HEK293 (cell line): ENCODE measurements around the gene LRRC8B.
A peak's percentile ranks its signal among the peaks of the same experiment; 100 is the strongest.

ENCODE experiments used
- BCL11A ChIP-seq: fragments of 450-650 bp; formaldehyde crosslinking; IDR thresholded peaks from 2 replicates; pipeline ENCODE4 v1.5.1; 2016; ENCODE audit warnings: low read depth, missing biosample characterization, missing genetic modification characterization
- EGR2 ChIP-seq: fragments of 450-650 bp; formaldehyde crosslinking; IDR thresholded peaks from 2 replicates; pipeline ENCODE4 v1.5.1; 2016; ENCODE audit warnings: low read depth, missing biosample characterization, missing genetic modification characterization
- HOXC10 ChIP-seq: sonication (generic); formaldehyde crosslinking; IDR thresholded peaks from 2 replicates; pipeline ENCODE4 v1.8.1; 2023; ENCODE audit warnings: mild to moderate bottlenecking, missing genetic modification reagents
- IKZF3 ChIP-seq: fragments of 450-650 bp; IDR thresholded peaks from 2 replicates; pipeline ENCODE4 v1.5.0; 2018; ENCODE audit warnings: missing biosample characterization, mild to moderate bottlenecking, missing genetic modification characterization, moderate library complexity
- KLF10 ChIP-seq: fragments of 450-650 bp; IDR thresholded peaks from 2 replicates; pipeline ENCODE4 v1.5.1; 2018; ENCODE audit warnings: missing biosample characterization, mild to moderate bottlenecking, missing genetic modification characterization
- KLF16 ChIP-seq: fragments of 450-650 bp; formaldehyde crosslinking; IDR thresholded peaks from 2 replicates; pipeline ENCODE4 v1.5.1; 2017; ENCODE audit warnings: missing biosample characterization, missing genetic modification characterization
- MYNN ChIP-seq: fragments of 450-650 bp; formaldehyde crosslinking; IDR thresholded peaks from 2 replicates; pipeline ENCODE4 v1.5.1; 2016; ENCODE audit warnings: missing biosample characterization, missing genetic modification characterization, borderline replicate concordance
- OSR2 ChIP-seq: fragments of 450-650 bp; formaldehyde crosslinking; IDR thresholded peaks from 2 replicates; pipeline ENCODE4 v1.5.1; 2016; ENCODE audit warnings: missing biosample characterization, missing genetic modification characterization
- SCRT1 ChIP-seq: fragments of 450-650 bp; formaldehyde crosslinking; IDR thresholded peaks from 2 replicates; pipeline ENCODE4 v1.5.1; 2016; ENCODE audit warnings: missing biosample characterization, missing genetic modification characterization, borderline replicate concordance
- YY1 ChIP-seq: fragments of 450-650 bp; formaldehyde crosslinking; IDR thresholded peaks from 2 replicates; pipeline ENCODE4 v1.5.1; 2018; ENCODE audit warnings: missing biosample characterization, missing genetic modification characterization
- ZBTB1 ChIP-seq: fragments of 450-650 bp; formaldehyde crosslinking; IDR thresholded peaks from 2 replicates; pipeline ENCODE4 v1.5.1; 2016; ENCODE audit warnings: missing biosample characterization, missing genetic modification characterization
- ZBTB17 ChIP-seq: fragments of 450-650 bp; formaldehyde crosslinking; IDR thresholded peaks from 2 replicates; pipeline ENCODE4 v1.5.1; 2016; ENCODE audit warnings: missing biosample characterization, missing genetic modification characterization
- ZBTB48 ChIP-seq: fragments of 450-650 bp; formaldehyde crosslinking; IDR thresholded peaks from 2 replicates; pipeline ENCODE4 v1.5.1; 2016; ENCODE audit warnings: missing biosample characterization, missing genetic modification characterization
- ZNF10 ChIP-seq: fragments of 450-650 bp; formaldehyde crosslinking; IDR thresholded peaks from 2 replicates; pipeline ENCODE4 v1.5.1; 2017; ENCODE audit warnings: missing biosample characterization, missing genetic modification characterization
- ZNF24 ChIP-seq: fragments of 450-650 bp; formaldehyde crosslinking; IDR thresholded peaks from 2 replicates; pipeline ENCODE4 v1.5.1; 2016; ENCODE audit warnings: missing biosample characterization, missing genetic modification characterization
- ZNF335 ChIP-seq: fragments of 450-650 bp; formaldehyde crosslinking; conservative IDR thresholded peaks from 2 replicates; pipeline ENCODE4 v1.5.1; 2016; ENCODE audit warnings: missing biosample characterization, missing genetic modification characterization
- ZNF521 ChIP-seq: fragments of 450-650 bp; formaldehyde crosslinking; IDR thresholded peaks from 2 replicates; pipeline ENCODE4 v1.5.1; 2017; ENCODE audit warnings: missing biosample characterization, mild to moderate bottlenecking, missing genetic modification characterization
- ZNF558 ChIP-seq: fragments of 450-650 bp; formaldehyde crosslinking; IDR thresholded peaks from 2 replicates; pipeline ENCODE4 v1.5.1; 2016; ENCODE audit warnings: missing biosample characterization, missing genetic modification characterization
- ZNF658 ChIP-seq: fragments of 450-650 bp; formaldehyde crosslinking; IDR thresholded peaks from 2 replicates; pipeline ENCODE4; 2016; ENCODE audit warnings: missing biosample characterization, missing genetic modification characterization
- TF ChIP-seq, protein P1 (sequence below): fragments of 450-650 bp; formaldehyde crosslinking; conservative IDR thresholded peaks from 2 replicates; pipeline ENCODE4 v1.5.1; 2016; ENCODE audit warnings: low read depth, missing biosample characterization, missing genetic modification characterization
- TF ChIP-seq, protein P2 (sequence below): fragments of 450-650 bp; formaldehyde crosslinking; IDR thresholded peaks from 2 replicates; pipeline ENCODE4 v1.5.1; 2016; ENCODE audit warnings: missing biosample characterization, missing genetic modification characterization
- TF ChIP-seq, protein P3 (sequence below): fragments of 450-650 bp; IDR thresholded peaks from 2 replicates; pipeline ENCODE4 v1.5.1; 2018; ENCODE audit warnings: missing biosample characterization, mild to moderate bottlenecking, missing genetic modification characterization
- TF ChIP-seq, protein P4 (sequence below): fragments of 450-650 bp; formaldehyde crosslinking; IDR thresholded peaks from 2 replicates; pipeline ENCODE4 v1.5.1; 2017; ENCODE audit warnings: missing biosample characterization, missing genetic modification characterization
- TF ChIP-seq, protein P5 (sequence below): fragments of 450-650 bp; formaldehyde crosslinking; IDR thresholded peaks from 2 replicates; pipeline ENCODE4 v1.5.1; 2016; ENCODE audit warnings: missing biosample characterization, missing genetic modification characterization
- TF ChIP-seq, protein P6 (sequence below): fragments of 450-650 bp; formaldehyde crosslinking; IDR thresholded peaks from 2 replicates; pipeline ENCODE4 v1.5.1; 2016; ENCODE audit warnings: missing biosample characterization, missing genetic modification characterization, borderline replicate concordance

Gene LRRC8B

DNA sequence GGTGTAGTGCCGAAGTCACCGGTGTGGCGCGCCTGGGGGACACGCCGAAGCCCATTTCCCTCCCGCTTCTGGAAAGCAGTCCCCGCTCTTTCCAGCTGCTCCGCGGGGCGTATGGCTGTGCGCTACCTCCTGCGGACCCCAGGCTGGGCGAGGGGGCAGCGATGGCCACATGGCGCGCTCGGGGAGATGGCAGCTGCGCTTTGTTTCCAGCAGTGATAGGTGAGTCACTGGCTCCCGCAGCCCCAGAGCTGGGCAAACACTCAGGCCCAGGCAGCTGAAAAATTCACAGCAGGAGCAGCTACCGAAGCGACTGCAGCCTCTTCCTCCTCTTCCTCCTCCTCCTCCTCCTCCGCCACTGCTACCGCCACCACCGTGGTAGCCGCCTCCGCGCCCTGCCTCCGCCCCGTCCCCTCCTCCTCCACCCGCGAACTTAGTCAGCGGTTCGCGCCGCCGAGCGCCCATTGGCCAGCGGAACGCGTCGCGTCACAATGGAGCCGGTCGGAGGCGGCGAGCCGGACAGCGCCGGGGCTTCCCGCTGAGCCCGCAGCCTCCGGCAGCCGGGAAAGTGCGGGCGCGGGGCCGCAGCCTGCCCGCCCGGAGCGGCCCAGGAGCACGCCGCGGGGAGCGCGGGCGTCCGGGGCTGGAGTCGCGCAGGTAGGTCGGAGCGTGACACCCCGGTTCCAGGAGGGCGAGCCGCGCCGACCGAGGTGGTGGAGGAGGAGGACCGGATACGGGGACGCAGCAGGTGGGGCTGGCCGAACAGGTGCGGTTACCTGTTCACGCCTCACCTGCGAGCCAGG is at the start of gene LRRC8B (continued):
- no peak for TF ChIP-seq ZNF558 (tag by site-specific recombination)
- peak; percentile 84 for TF ChIP-seq KLF16
- TF ChIP-seq, protein P1, sequence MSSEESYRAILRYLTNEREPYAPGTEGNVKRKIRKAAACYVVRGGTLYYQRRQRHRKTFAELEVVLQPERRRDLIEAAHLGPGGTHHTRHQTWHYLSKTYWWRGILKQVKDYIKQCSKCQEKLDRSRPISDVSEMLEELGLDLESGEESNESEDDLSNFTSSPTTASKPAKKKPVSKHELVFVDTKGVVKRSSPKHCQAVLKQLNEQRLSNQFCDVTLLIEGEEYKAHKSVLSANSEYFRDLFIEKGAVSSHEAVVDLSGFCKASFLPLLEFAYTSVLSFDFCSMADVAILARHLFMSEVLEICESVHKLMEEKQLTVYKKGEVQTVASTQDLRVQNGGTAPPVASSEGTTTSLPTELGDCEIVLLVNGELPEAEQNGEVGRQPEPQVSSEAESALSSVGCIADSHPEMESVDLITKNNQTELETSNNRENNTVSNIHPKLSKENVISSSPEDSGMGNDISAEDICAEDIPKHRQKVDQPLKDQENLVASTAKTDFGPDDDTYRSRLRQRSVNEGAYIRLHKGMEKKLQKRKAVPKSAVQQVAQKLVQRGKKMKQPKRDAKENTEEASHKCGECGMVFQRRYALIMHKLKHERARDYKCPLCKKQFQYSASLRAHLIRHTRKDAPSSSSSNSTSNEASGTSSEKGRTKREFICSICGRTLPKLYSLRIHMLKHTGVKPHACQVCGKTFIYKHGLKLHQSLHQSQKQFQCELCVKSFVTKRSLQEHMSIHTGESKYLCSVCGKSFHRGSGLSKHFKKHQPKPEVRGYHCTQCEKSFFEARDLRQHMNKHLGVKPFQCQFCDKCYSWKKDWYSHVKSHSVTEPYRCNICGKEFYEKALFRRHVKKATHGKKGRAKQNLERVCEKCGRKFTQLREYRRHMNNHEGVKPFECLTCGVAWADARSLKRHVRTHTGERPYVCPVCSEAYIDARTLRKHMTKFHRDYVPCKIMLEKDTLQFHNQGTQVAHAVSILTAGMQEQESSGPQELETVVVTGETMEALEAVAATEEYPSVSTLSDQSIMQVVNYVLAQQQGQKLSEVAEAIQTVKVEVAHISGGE (tag by site-specific recombination), result peak; percentile 19; the same call in 1 of the 2 replicates
- TF ChIP-seq ZBTB17, result peak; percentile 62
- no peak for TF ChIP-seq ZNF658 (tag by site-specific recombination)
- peak; percentile 65 for TF ChIP-seq YY1 (tag by site-specific recombination)
- TF ChIP-seq ZBTB48 (tag by site-specific recombination), result no peak
- TF ChIP-seq, protein P2, sequence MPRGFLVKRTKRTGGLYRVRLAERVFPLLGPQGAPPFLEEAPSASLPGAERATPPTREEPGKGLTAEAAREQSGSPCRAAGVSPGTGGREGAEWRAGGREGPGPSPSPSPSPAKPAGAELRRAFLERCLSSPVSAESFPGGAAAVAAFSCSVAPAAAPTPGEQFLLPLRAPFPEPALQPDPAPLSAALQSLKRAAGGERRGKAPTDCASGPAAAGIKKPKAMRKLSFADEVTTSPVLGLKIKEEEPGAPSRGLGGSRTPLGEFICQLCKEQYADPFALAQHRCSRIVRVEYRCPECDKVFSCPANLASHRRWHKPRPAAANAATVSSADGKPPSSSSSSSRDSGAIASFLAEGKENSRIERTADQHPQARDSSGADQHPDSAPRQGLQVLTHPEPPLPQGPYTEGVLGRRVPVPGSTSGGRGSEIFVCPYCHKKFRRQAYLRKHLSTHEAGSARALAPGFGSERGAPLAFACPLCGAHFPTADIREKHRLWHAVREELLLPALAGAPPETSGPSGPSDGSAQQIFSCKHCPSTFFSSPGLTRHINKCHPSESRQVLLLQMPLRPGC (tag by site-specific recombination), result 0 out of 2 replicates have a peak, but pooled peaks have one; percentile 43
- TF ChIP-seq, protein P3, sequence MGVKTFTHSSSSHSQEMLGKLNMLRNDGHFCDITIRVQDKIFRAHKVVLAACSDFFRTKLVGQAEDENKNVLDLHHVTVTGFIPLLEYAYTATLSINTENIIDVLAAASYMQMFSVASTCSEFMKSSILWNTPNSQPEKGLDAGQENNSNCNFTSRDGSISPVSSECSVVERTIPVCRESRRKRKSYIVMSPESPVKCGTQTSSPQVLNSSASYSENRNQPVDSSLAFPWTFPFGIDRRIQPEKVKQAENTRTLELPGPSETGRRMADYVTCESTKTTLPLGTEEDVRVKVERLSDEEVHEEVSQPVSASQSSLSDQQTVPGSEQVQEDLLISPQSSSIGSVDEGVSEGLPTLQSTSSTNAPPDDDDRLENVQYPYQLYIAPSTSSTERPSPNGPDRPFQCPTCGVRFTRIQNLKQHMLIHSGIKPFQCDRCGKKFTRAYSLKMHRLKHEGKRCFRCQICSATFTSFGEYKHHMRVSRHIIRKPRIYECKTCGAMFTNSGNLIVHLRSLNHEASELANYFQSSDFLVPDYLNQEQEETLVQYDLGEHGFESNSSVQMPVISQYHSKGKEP (tag by site-specific recombination), result peak; percentile 54; the same call in 1 of the 2 replicates
- peak; percentile 83; the same call in 1 of the 2 replicates for TF ChIP-seq IKZF3
- TF ChIP-seq SCRT1 (tag by site-specific recombination), result no peak
- TF ChIP-seq HOXC10 (CRISPR knock-in tag), result no peak; the same call in 1 of the 2 replicates
- TF ChIP-seq, protein P4, sequence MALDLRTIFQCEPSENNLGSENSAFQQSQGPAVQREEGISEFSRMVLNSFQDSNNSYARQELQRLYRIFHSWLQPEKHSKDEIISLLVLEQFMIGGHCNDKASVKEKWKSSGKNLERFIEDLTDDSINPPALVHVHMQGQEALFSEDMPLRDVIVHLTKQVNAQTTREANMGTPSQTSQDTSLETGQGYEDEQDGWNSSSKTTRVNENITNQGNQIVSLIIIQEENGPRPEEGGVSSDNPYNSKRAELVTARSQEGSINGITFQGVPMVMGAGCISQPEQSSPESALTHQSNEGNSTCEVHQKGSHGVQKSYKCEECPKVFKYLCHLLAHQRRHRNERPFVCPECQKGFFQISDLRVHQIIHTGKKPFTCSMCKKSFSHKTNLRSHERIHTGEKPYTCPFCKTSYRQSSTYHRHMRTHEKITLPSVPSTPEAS (tag by site-specific recombination), result peak; percentile 62
- peak; percentile 75; the same call in 1 of the 2 replicates for TF ChIP-seq ZNF335
- peak; percentile 100 for TF ChIP-seq OSR2 (tag by site-specific recombination)
- peak; percentile 16; the same call in 1 of the 2 replicates for TF ChIP-seq KLF10
- TF ChIP-seq ZNF10 (tag by site-specific recombination), result peak; percentile 74; the same call in 1 of the 2 replicates
- TF ChIP-seq, protein P5, sequence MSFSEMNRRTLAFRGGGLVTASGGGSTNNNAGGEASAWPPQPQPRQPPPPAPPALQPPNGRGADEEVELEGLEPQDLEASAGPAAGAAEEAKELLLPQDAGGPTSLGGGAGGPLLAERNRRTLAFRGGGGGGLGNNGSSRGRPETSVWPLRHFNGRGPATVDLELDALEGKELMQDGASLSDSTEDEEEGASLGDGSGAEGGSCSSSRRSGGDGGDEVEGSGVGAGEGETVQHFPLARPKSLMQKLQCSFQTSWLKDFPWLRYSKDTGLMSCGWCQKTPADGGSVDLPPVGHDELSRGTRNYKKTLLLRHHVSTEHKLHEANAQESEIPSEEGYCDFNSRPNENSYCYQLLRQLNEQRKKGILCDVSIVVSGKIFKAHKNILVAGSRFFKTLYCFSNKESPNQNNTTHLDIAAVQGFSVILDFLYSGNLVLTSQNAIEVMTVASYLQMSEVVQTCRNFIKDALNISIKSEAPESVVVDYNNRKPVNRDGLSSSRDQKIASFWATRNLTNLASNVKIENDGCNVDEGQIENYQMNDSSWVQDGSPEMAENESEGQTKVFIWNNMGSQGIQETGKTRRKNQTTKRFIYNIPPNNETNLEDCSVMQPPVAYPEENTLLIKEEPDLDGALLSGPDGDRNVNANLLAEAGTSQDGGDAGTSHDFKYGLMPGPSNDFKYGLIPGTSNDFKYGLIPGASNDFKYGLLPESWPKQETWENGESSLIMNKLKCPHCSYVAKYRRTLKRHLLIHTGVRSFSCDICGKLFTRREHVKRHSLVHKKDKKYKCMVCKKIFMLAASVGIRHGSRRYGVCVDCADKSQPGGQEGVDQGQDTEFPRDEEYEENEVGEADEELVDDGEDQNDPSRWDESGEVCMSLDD (tag by site-specific recombination), result peak; percentile 56; the same call in 1 of the 2 replicates
- no peak for TF ChIP-seq MYNN (tag by site-specific recombination)
- peak; percentile 100 for TF ChIP-seq EGR2 (tag by site-specific recombination)
- TF ChIP-seq ZNF521, result no peak
- TF ChIP-seq ZNF24, result peak; percentile 80
- TF ChIP-seq BCL11A (tag by site-specific recombination), result peak; percentile 66; the same call in 1 of the 2 replicates
- peak; percentile 13 for TF ChIP-seq ZBTB1
- TF ChIP-seq, protein P6, sequence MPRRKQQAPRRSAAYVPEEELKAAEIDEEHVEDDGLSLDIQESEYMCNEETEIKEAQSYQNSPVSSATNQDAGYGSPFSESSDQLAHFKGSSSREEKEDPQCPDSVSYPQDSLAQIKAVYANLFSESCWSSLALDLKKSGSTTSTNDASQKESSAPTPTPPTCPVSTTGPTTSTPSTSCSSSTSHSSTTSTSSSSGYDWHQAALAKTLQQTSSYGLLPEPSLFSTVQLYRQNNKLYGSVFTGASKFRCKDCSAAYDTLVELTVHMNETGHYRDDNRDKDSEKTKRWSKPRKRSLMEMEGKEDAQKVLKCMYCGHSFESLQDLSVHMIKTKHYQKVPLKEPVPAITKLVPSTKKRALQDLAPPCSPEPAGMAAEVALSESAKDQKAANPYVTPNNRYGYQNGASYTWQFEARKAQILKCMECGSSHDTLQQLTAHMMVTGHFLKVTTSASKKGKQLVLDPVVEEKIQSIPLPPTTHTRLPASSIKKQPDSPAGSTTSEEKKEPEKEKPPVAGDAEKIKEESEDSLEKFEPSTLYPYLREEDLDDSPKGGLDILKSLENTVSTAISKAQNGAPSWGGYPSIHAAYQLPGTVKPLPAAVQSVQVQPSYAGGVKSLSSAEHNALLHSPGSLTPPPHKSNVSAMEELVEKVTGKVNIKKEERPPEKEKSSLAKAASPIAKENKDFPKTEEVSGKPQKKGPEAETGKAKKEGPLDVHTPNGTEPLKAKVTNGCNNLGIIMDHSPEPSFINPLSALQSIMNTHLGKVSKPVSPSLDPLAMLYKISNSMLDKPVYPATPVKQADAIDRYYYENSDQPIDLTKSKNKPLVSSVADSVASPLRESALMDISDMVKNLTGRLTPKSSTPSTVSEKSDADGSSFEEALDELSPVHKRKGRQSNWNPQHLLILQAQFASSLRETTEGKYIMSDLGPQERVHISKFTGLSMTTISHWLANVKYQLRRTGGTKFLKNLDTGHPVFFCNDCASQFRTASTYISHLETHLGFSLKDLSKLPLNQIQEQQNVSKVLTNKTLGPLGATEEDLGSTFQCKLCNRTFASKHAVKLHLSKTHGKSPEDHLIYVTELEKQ (tag by site-specific recombination), result peak; percentile 32; the same call in 1 of the 2 replicates
